Stimulated activated CD8-positive, alpha-beta memory T cell treated with anti-CD3 and anti-CD28 coated beads, Interleukin-15, amount 100 ng/mL, for 24 hours (primary cell): ENCODE results near the gene PAPOLB.

Experiments used
- DNase-seq: peaks from one replicate; pipeline ENCODE4 v3.0.0-alpha.2; 2020; ENCODE audit warnings: low read depth

The PAPOLB gene

GRCh38 chr7:4878336-4879335 lies 16.8 kb upstream of the PAPOLB start:
- DNase-seq = no peak

DNA sequence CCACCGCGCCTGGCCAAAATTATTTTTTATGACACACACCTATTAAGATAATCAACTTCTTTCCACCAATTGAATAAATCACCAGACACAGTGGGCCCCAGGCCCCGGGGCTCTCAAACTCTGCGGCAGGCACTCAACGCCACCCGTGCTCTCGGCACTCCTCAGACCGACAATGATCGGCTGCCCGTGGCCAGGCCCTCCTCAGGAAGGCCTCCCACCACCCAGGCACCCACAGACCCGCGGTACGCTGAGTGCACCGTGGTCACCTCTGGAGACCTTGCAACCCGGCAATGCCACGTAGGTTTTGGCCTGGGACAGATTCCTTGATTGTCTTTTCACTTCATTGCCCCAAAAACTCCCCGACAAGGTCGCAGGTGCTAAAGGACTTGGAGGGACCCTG lies 14.8 kb upstream of the PAPOLB start:
- DNase-seq = no peak

DNA sequence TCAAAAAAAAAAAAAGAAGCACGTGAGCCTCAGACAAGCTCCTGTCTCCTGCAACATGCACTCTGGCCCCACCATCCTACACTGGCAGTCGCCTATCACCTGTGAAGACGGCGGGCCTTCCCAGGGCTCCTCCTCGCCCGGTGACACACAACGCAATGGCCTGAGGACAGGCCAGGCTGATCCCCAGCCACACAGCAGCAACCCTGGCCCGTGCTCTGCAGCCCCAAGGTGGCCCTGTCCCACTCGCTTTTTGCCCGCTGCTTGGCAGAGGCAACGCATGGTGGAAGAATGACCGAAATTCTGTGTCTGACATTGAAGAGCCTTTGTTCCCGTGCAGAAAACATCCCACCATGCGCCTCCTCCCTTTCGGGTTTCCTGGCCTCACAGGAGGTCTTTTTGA lies 13.6 kb upstream of the PAPOLB start:
- no peak for DNase-seq

- no peak for DNase-seq
Measured at GRCh38 chr7:4873071-4873944, 11.5 kb upstream of the PAPOLB start.

- DNase-seq = no peak
Measured at GRCh38 chr7:4871930-4872675, 10.3 kb upstream of the PAPOLB start.

DNA sequence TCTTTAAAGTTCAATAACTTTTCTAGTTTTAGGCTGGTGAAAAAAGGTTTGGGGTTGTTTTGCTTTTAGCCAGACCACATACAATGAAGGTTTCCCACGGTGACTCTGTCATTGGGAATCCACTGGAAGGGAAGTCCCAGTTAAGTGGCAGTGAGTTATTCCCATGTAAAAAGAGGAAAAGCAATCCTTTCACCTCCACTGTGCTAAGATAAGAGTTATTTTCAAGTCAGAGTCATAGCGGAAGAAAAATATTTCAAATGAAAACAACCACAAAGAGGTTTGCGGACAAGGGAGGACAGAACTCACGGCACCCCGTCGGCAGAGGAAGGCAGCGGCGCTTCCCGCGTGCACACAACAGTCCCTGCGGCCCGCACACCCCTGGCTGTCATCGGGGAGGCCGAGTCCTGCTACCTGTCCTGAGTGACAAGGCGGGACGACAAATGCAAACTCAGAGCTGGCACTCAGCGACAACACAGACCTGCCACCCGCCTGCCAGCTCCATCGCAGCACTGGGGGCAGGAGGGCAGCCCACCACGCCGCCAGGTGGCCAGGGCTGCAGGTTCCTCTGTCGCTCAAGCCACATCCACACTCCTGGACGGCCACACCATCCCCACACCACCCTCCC lies 9.3 kb upstream of the PAPOLB start:
- DNase-seq = no peak

- no peak for DNase-seq
Measured at GRCh38 chr7:4868493-4868892, 6.7 kb upstream of the PAPOLB start.

- DNase-seq = no peak
Measured at GRCh38 chr7:4866528-4867496, 5.0 kb upstream of the PAPOLB start.

GRCh38 chr7:4862156-4862555 lies 326 bp upstream of the PAPOLB start:
- no peak for DNase-seq

DNA sequence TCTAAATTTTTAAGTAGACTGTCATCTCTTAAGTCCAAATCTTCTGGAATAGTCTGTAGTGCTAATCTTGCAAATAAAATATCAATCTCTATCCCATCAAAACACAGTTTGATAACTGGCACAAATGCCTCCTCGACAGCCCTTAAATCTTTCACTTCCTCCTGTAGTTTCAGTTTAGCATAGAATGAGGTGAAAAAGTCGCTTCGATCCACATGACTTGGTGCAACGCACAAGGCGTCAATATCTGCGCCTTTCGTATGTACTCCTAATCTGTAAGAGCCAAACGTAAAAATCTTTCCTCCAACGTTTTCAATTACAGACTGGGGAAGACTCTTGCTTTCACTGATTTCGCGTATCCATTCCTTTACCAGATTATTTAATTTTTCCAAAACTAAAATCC lies 603 bp downstream of the PAPOLB start:
- no peak for DNase-seq

DNA sequence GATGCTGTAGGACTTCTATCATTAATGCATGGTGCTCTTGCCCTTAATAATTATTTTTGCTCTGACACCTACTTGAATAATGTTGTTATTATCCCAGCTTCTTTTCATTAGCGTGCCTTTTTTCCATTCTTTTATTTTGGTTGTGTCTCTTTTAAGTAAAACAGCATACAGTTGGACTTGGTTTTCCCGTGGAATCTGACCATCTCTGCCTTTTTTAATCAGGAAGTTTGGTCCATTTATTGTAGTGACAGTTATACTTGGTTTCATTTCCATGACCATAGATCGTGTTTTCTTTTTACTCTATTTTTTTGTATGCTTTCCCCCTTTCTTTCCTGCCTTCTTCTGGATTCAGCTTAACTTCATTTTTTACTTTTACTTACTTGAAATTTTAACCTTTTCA lies 4.6 kb downstream of the PAPOLB start:
- DNase-seq = no peak

DNA sequence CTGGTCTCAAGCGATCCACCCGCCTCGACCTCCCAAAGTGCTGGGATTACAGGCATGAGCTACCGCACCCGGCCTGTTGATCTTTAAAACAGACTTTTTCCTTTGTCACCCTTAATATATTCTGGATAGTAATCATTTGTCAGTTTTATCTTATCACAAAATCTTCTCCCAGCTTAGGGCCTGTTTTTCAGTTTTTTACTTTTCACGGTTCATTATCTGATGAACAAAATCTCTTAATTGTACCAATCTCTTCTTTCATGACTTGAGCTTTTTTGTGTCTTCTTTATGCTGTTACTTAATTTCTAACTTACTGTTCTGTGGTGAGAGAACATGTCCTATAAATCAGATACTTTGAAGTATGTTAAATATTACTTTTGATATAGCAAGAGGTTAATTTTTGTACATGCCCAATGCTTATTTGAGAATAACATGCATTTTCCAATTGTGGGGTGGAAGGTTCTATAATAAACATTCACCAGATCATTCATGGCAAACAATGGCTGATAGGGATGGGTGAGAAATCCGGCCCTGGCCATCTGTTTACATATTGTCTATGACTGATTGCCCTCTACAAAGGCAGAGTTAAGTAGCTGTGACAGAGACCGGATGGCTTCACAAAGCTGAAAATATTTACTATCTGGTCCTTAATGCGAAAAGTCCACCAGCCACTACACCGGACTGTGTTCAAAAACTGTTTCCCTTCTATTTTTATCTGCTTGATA lies 5.3 kb downstream of the PAPOLB start:
- DNase-seq = no peak

DNA sequence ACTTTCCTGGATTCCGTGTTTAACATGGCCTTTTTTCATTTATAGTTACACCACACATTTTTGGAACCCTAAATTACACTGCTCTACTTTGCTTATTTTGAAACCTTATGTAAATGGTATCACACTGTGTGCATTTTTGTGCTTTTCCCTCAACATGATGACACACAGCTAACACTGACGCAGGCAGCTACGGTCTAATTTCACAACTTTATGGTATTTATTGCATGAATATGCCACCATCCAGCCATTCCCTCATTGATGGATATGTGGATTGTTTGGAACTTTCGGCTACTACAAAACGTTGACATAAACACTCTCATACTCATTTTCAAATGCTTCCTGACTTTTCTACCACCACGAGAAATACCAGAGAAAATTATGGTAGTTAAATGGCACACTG lies 6.9 kb downstream of the PAPOLB start:
- no peak for DNase-seq

GRCh38 chr7:4851459-4852422 lies 10.1 kb downstream of the PAPOLB start:
- no peak for DNase-seq

- DNase-seq = no peak
Measured at GRCh38 chr7:4850262-4850795, 11.5 kb downstream of the PAPOLB start.

DNA sequence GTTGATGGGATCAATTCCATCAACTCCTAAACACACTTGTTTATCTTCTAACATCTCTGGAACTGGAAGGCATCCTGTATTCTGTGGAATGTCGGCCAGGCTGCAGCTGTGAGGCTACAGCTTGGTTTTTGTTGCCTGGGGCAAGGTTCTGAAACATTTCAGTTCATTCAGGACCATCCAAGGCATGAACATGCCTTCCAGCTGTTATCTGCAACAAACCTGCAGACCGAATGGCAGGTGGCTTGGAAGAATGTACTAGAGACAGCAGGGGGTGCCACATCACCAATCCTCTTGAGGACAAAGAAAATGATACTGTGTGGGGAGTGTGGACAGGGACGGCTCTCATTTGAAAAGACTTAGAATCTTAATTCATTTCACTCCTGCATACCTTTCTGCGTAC lies 12.4 kb downstream of the PAPOLB start:
- DNase-seq = no peak

DNA sequence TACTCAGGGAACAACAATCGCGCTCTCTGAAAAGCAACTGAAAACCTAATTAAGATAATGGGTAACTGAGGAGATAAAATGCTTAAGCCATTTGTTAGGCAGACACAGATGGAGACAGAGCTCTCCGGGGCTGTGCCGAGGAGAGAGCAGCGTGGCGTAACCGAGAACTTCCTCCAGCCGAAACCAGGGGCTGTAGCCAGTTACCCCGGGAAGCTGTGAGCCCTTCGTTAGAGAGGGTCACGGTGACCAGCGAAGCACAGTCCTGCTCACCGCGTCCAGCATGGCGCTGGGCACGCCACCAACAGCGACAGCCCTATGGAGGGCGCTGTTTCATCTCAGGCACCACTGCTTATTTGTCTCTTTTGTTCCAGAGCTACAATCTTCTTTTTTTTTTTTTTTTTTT lies 16.1 kb downstream of the PAPOLB start:
- no peak for DNase-seq

DNA sequence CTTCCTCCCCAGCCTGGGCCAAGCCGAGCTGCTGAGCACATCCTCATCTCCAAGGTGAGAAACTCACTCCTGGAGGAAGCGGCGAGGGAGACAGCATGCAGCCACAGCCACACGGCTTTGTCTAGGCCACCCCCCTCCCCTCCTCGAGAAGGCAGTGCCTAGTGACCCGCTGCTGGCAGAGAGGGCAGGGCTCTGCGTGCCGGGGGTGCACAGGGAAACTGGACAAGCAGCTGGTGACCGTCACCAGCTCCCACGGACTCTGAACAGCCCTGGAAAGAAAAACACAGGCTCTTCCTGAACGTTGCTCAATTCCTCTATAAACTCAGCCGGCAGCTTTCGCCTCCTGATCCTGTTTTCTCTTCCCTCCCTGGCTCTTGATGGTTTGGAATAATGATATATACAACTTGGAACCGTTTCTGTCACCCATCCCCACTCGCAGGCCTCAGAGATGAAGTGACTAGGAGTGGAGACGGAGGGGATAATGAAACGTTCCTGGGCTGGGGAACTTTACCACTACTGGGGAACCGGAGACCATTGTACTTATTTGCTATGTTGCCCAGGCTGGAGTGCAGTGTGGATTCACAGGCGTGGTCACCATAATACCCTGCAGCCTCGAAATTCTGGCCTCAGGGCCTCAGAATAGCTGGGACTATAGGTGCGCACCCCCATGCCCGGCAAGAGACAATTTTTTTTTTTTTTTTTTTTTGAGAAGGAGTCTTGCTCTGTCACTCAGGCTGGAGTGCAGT lies 19.3 kb downstream of the PAPOLB start:
- no peak for DNase-seq
